Effector CD8-positive, alpha-beta T cell (primary cell): ENCODE data around the gene MAP1B.

Experiments
- DNase-seq: peaks from one replicate; lab custom pipeline; 2025; lab: John Stamatoyannopoulos, UW

MAP1B gene

GRCh38 chr5:72224946-72225463 lies 117.7 kb downstream of the MAP1B start:
- no peak for DNase-seq

GRCh38 chr5:72225741-72226140 lies 118.5 kb downstream of the MAP1B start:
- DNase-seq = no peak

GRCh38 chr5:72226950-72227349 lies 119.7 kb downstream of the MAP1B start:
- no peak for DNase-seq

- DNase-seq = no peak
These were observed 121.7 kb downstream of the MAP1B start for GRCh38 chr5:72228960-72229359.

- no peak for DNase-seq
These were observed 124.9 kb downstream of the MAP1B start for GRCh38 chr5:72231991-72232703.

- no peak for DNase-seq
These were observed 125.6 kb downstream of the MAP1B start for GRCh38 chr5:72232838-72233237.

GRCh38 chr5:72233835-72234234 lies 126.6 kb downstream of the MAP1B start:
- no peak for DNase-seq

- no peak for DNase-seq
These were observed 127.0 kb downstream of the MAP1B start for GRCh38 chr5:72234265-72234700.

- no peak for DNase-seq
These were observed 127.6 kb downstream of the MAP1B start for GRCh38 chr5:72234868-72235267.

GRCh38 chr5:72235725-72236124 lies 128.4 kb downstream of the MAP1B start:
- no peak for DNase-seq

GRCh38 chr5:72237415-72237814 lies 130.1 kb downstream of the MAP1B start:
- no peak for DNase-seq

- no peak for DNase-seq
These were observed 130.6 kb downstream of the MAP1B start for GRCh38 chr5:72237879-72238278.

GRCh38 chr5:72238712-72239445 lies 131.6 kb downstream of the MAP1B start:
- no peak for DNase-seq

GRCh38 chr5:72241346-72242003 lies 134.2 kb downstream of the MAP1B start:
- DNase-seq = no peak

GRCh38 chr5:72242796-72243475 lies 135.7 kb downstream of the MAP1B start:
- no peak for DNase-seq

GRCh38 chr5:72243706-72244105 lies 136.4 kb downstream of the MAP1B start:
- no peak for DNase-seq

- no peak for DNase-seq
These were observed 137.6 kb downstream of the MAP1B start for GRCh38 chr5:72244862-72245371.

GRCh38 chr5:72245546-72245945 lies 138.3 kb downstream of the MAP1B start:
- DNase-seq = no peak

GRCh38 chr5:72245951-72246532 lies 138.8 kb downstream of the MAP1B start:
- DNase-seq = no peak

GRCh38 chr5:72246954-72247442 lies 139.7 kb downstream of the MAP1B start:
- DNase-seq = no peak

GRCh38 chr5:72248410-72248981 lies 141.2 kb downstream of the MAP1B start:
- DNase-seq = no peak
